HCT116 (cell line): Measurements from ENCODE around the gene SOCS1. TPM values are rescaled to one million over a fixed set of nuclear protein-coding genes. Genes with fewer than 3 reads are reported as not detected.

Experiments used
- ATAC-seq: fragments of 200-7000 bp; cut with Tn5 transposase; 2 replicates; pipeline ENCODE4 v1.9.1; 2020; ENCODE audit warnings: mild to moderate bottlenecking, moderate library complexity
- BruUV-seq: library from RNA; stranded (reverse); fragments of 400-500 nt; replicated peaks from 2 replicates; lab custom pipeline; 2021; lab: Mats Ljungman, UMichigan
- CTCF ChIA-PET: fragments of 300-600 bp; sonication (Branson Sonifier 250); formaldehyde crosslinking; loops from one replicate; lab custom pipeline; 2021; ENCODE audit warnings: antibody characterized with exemption; lab: Charles Lee
- POLR2A ChIA-PET: fragments of 300-600, 350-600 bp; sonication (Branson Sonifier 250); formaldehyde crosslinking; loops from one replicate; lab custom pipeline; 2021; ENCODE audit warnings: antibody characterized with exemption; lab: Charles Lee
- RAD21 ChIA-PET, 2 experiments: fragments of 300-600 bp; sonication (Branson Sonifier 250); formaldehyde crosslinking; loops; one replicate each; lab custom pipeline; 2023; ENCODE audit warnings: low total read pairs in 2 of 2; ENCODE audit not compliant: uncharacterized antibody in 2 of 2, unreplicated experiment in 2 of 2, low non-redundant PET in 1 of 2; lab: Charles Lee
- DNase-seq: peaks from one replicate; pipeline ENCODE4 v3.0.0-alpha.2; 2010; ENCODE audit warnings: low read depth, low spot score
- H2AFZ ChIP-seq: fragments of 200-600 bp; shearing (Covaris generic), sonication (generic); 2 replicates; pipeline ENCODE4 v1.6.1; 2017; ENCODE audit warnings: low read depth, mixed run types, mixed read lengths, antibody characterized with exemption, low read length; ENCODE audit not compliant: poor library complexity, severe bottlenecking
- H3K27ac ChIP-seq: 2 replicates; pipeline ENCODE4 v1.5.1; 2012; ENCODE audit warnings: low read depth, low read length
- H3K27me3 ChIP-seq: fragments of 200-600 bp; sonication (generic); 2 replicates; pipeline ENCODE4 v1.6.1; 2016; ENCODE audit warnings: mixed run types, low read length, mixed read lengths; ENCODE audit not compliant: insufficient read depth
- H3K36me3 ChIP-seq, 2 experiments: fragments of 200-500 bp in 1 of 2; fragments of 200-600 bp in 1 of 2; sonication (Bioruptor generic) in 1 of 2; sonication (generic) in 1 of 2; 2 replicates each; pipeline versions ENCODE4 v1.5.1 to v1.6.1; 2014 to 2016; ENCODE audit warnings: low read length in 2 of 2, inconsistent platforms in 1 of 2, mixed read lengths in 1 of 2, mixed run types in 1 of 2; ENCODE audit not compliant: insufficient read depth in 2 of 2, control insufficient read depth in 1 of 2
- H3K4me1 ChIP-seq, 2 experiments: fragments of 200-600 bp in 1 of 2; sonication (generic) in 1 of 2; 2 replicates each; pipeline versions ENCODE4 v1.5.1 to v1.6.1; 2012 to 2017; ENCODE audit warnings: low read length in 2 of 2, inconsistent platforms in 1 of 2, mild to moderate bottlenecking in 1 of 2, mixed read lengths in 1 of 2, mixed run types in 1 of 2, moderate library complexity in 1 of 2; ENCODE audit not compliant: insufficient read depth in 2 of 2, control insufficient read depth in 1 of 2
- H3K4me2 ChIP-seq: fragments of 200-600 bp; sonication (generic); 2 replicates; pipeline ENCODE4 v1.6.1; 2017; ENCODE audit warnings: mixed run types, low read length, mixed read lengths
- H3K4me3 ChIP-seq, 2 experiments: fragments of 200-600 bp in 1 of 2; sonication (generic) in 1 of 2; replicated peaks in 1 of 2; 2 replicates each; pipeline ENCODE4 v1.5.1; 2011 to 2016; ENCODE audit warnings: low read length in 2 of 2, control low read depth in 1 of 2, low read depth in 1 of 2, mild to moderate bottlenecking in 1 of 2, mixed read lengths in 1 of 2, mixed run types in 1 of 2
- H3K79me2 ChIP-seq: fragments of 200-600 bp; sonication (generic); 2 replicates; pipeline ENCODE4 v1.6.1; 2017; ENCODE audit warnings: mild to moderate bottlenecking, mixed run types, low read length, moderate library complexity, mixed read lengths; ENCODE audit not compliant: insufficient read depth
- H3K9ac ChIP-seq: fragments of 200-600 bp; sonication (generic); 2 replicates; pipeline ENCODE4 v1.6.1; 2016; ENCODE audit warnings: low read length, mixed read lengths
- H3K9me2 ChIP-seq: fragments of 200-600 bp; sonication (generic), shearing (Covaris generic); 2 replicates; pipeline ENCODE4 v1.6.1; 2017; ENCODE audit warnings: mixed run types, mild to moderate bottlenecking, moderate library complexity; ENCODE audit not compliant: insufficient read depth
- H3K9me3 ChIP-seq, 2 experiments: fragments of 200-500 bp in 1 of 2; fragments of 200-600 bp in 1 of 2; sonication (Bioruptor generic) in 1 of 2; sonication (generic) in 1 of 2; 2 replicates each; pipeline ENCODE4 v1.6.1; 2014 to 2017; ENCODE audit warnings: low read length in 2 of 2, mixed read lengths in 2 of 2, inconsistent platforms in 1 of 2, low read depth in 1 of 2, mild to moderate bottlenecking in 1 of 2, mixed run types in 1 of 2, moderate library complexity in 1 of 2; ENCODE audit not compliant: control insufficient read depth in 1 of 2, insufficient read depth in 1 of 2
- H4K20me1 ChIP-seq: fragments of 200-600 bp; sonication (generic), shearing (Covaris generic); 2 replicates; pipeline ENCODE4 v1.6.1; 2017; ENCODE audit warnings: mixed run types, mild to moderate bottlenecking, moderate library complexity; ENCODE audit not compliant: insufficient read depth
- CBX3 ChIP-seq: IDR thresholded peaks from 2 replicates; pipeline ENCODE4 v1.6.1; 2012; ENCODE audit warnings: low read depth
- ELF1 ChIP-seq: IDR thresholded peaks from 2 replicates; pipeline ENCODE4 v1.6.1; 2012; ENCODE audit warnings: low read depth, borderline replicate concordance
- EZH2 ChIP-seq: fragments of 200-600 bp; sonication (generic); IDR thresholded peaks from 2 replicates; pipeline ENCODE4 v1.6.1; 2017; ENCODE audit warnings: antibody characterized with exemption, mixed run types
- EZH2phosphoT487 ChIP-seq: fragments of 200-600 bp; IDR thresholded peaks from 2 replicates; pipeline ENCODE4 v1.6.1; 2018; ENCODE audit warnings: antibody characterized with exemption, borderline replicate concordance
- POLR2AphosphoS5 ChIP-seq: IDR thresholded peaks from 2 replicates; pipeline ENCODE4 v1.6.1; 2011; ENCODE audit warnings: mild to moderate bottlenecking, low read depth, low read length, moderate library complexity
- RAD21 ChIP-seq: IDR thresholded peaks from 2 replicates; pipeline ENCODE4 v1.6.1; 2012; ENCODE audit warnings: low read depth, mild to moderate bottlenecking
- SIN3A ChIP-seq: IDR thresholded peaks from 2 replicates; pipeline ENCODE4 v1.6.1; 2012; ENCODE audit warnings: low read depth
- SP1 ChIP-seq: IDR thresholded peaks from 2 replicates; pipeline ENCODE4 v1.6.1; 2012; ENCODE audit warnings: low read depth
- SRF ChIP-seq: IDR thresholded peaks from 2 replicates; pipeline ENCODE4 v1.6.1; 2012; ENCODE audit warnings: low read depth
- TCF7L2 ChIP-seq: IDR thresholded peaks from 2 replicates; pipeline ENCODE4 v1.7.0; 2011; ENCODE audit warnings: borderline replicate concordance, inconsistent platforms; ENCODE audit not compliant: insufficient read depth, insufficient read length; ENCODE audit errors: extremely low read depth
- YY1 ChIP-seq: IDR thresholded peaks from 2 replicates; pipeline ENCODE4 v1.6.1; 2011; ENCODE audit warnings: low read length, low read depth, moderate library complexity, mild to moderate bottlenecking; ENCODE audit not compliant: insufficient replicate concordance; ENCODE audit errors: extremely low read depth
- intact Hi-C: fragments of 100-400 bp; cut with micrococcal nuclease; formaldehyde crosslinking; loops from 2 replicates; pipeline ENCODE4 v1.10.0; 2022
- total RNA-seq: library from RNA; stranded (reverse); gene quantifications from one replicate; pipeline ENCODE4 v1.2.1, GENCODE V29; 2021; ENCODE audit not compliant: unreplicated experiment
- TF ChIP-seq, protein P1 (sequence below), 3 experiments: fragments of 200-600 bp in 1 of 3; sonication (generic) in 1 of 3; IDR thresholded peaks in 2 of 3; conservative IDR thresholded peaks in 1 of 3; 2 replicates each; pipeline ENCODE4 v1.5.1; 2012 to 2017; ENCODE audit warnings: low read depth in 2 of 3, low read length in 2 of 3, antibody characterized with exemption in 1 of 3, borderline replicate concordance in 1 of 3, control low read depth in 1 of 3, mild to moderate bottlenecking in 1 of 3, mixed read lengths in 1 of 3, mixed run types in 1 of 3, moderate library complexity in 1 of 3; ENCODE audit not compliant: insufficient read depth in 1 of 3
- TF ChIP-seq, protein P2 (sequence below): IDR thresholded peaks from 2 replicates; pipeline ENCODE4 v1.6.1; 2011; ENCODE audit warnings: mild to moderate bottlenecking, low read length, moderate library complexity; ENCODE audit not compliant: insufficient replicate concordance; ENCODE audit errors: extremely low read depth

The SOCS1 gene
- total RNA-seq, 1 experiment from 2014 or later: 4.9 TPM

DNA sequence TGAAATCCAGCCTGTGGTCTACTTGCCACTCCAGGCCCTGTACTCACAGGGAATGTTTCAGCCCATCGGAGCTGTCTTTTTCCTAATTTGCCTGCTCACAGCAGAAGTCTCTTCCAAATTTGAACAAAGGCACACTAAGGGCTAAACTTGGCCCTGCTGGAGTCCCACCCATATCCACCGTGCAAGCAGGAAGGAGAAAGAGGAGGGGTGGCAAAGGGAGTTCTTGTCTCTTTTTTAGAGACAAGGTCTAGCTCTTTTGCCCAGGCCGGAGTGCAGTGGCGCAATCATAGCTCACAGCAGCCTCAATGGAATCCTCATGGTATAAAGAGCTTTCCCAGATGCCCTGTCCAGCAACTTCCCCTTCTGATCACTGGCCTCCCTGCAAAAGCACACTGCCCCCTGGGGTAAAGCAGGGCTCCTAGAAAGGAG, 27.8 kb upstream of the SOCS1 start:
- no peaks in the 10 kb centered on the region for H4K20me1 ChIP-seq
- no peak overlapping the region for H3K4me3 ChIP-seq
- no peaks in the 10 kb centered on the region for H3K36me3 ChIP-seq
- no peak overlapping the region for H2AFZ ChIP-seq
- BruUV-seq: no TSS peak
- DNase-seq (no peak), ATAC-seq (no peak)
- H3K4me1 ChIP-seq: no peaks in the 10 kb centered on the region
- CTCF ChIA-PET: interaction anchor here (1.3 kb wide), 1 partner anchor 28 kb away, joined by 3 read pairs; the partner anchor contains the start of gene SOCS1
- intact Hi-C loops: no loop called here
- TF ChIP-seq EZH2: no peak
- TF ChIP-seq, protein P1, sequence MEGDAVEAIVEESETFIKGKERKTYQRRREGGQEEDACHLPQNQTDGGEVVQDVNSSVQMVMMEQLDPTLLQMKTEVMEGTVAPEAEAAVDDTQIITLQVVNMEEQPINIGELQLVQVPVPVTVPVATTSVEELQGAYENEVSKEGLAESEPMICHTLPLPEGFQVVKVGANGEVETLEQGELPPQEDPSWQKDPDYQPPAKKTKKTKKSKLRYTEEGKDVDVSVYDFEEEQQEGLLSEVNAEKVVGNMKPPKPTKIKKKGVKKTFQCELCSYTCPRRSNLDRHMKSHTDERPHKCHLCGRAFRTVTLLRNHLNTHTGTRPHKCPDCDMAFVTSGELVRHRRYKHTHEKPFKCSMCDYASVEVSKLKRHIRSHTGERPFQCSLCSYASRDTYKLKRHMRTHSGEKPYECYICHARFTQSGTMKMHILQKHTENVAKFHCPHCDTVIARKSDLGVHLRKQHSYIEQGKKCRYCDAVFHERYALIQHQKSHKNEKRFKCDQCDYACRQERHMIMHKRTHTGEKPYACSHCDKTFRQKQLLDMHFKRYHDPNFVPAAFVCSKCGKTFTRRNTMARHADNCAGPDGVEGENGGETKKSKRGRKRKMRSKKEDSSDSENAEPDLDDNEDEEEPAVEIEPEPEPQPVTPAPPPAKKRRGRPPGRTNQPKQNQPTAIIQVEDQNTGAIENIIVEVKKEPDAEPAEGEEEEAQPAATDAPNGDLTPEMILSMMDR (IDR thresholded peaks at IDR 0.05 in 2 of 3, conservative IDR thresholded peaks at IDR 0.05 in 1 of 3; ENCODE audit: borderline replicate concordance in 1 of 3, insufficient read depth in 1 of 3, low read depth in 2 of 3, low read length in 2 of 3): peak in 1 of 3 experiments; percentile 12; a peak in 1 of 6 replicates
- TF ChIP-seq YY1: no peak
- no peak overlapping the region for H3K9ac ChIP-seq
- POLR2A ChIA-PET: interaction anchor here (2.1 kb wide), 1 partner anchor 28 kb away, joined by 7 read pairs; the partner anchor contains the start of gene SOCS1
- H3K79me2 ChIP-seq: no peaks in the 10 kb centered on the region
- no peak overlapping the region for H3K4me2 ChIP-seq
- H3K9me2 ChIP-seq: no peaks in the 10 kb centered on the region
- RAD21 ChIA-PET: interaction anchor here in 1 of 2 experiments (0.6 kb wide), 1 partner anchor 48 kb away, joined by 3 read pairs; no protein-coding TSS in a partner anchor
- no peak overlapping the region for H3K27ac ChIP-seq
- peaks cover 3% of the 10 kb centered on the region; the same call in 1 of the 2 replicates for H3K27me3 ChIP-seq
- H3K9me3 ChIP-seq: no peaks in the 10 kb centered on the region

DNA sequence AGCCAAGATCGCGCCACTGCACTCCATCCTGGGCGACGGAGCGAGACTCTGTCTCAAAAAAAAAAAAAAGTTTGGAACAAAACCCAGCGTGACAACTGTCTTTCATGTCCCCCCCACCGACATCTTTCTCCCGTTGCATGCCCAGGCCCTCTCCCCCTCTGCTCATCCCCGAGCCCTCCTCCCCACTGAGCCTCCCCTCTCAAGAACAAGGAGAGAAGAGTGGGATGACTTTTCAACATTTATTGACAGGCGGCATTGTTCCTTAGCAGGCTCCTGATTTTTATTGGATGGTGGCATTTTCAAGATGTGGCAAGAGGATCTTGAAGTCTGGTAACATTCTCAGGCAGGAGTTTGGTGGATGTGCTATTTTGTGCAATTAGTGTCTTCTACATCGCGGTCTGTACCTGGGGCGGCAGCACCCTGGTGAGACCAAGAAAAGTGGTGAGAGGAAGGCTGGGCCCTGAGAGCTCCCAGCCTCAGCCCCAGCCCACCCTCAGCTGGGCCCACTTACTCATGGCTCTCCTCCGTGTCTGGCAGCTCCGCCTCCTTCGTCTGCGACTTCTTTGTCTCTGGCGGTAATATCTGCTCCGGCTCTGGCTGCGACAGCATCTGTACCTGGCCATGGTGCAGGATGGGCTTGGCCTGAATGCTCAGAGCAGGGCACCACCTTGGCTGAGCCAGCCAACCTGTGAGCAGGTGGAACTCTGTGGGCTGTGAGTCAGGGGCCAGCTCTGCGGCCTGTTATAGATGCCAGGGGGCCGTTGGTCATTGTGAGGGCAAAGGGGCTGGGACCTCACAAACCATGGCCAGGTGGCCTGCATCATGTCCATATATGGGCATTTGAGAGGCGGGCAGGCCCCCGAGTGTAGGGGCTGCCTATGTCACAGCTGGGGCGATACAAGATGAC, 24.9 kb upstream of the SOCS1 start, which contains the start of gene PRM1:
PRM1 (minus strand) TSS at position 715 of the 907 bp plus-strand sequence; CDS start at position 623, 92 bp downstream.
- Histone ChIP-seq H3K4me2 (no peak within 1 kb of the TSS), H3K9ac (no peak within 1 kb of the TSS), H3K27me3 (peaks cover 3% of the 10 kb centered on the region; the same call in 1 of the 2 replicates), H3K9me2 (no peaks in the 10 kb centered on the region), H3K4me1 (no peaks in the 10 kb centered on the region), H3K27ac (no peak within 1 kb of the TSS), H3K79me2 (no peaks in the 10 kb centered on the region), H4K20me1 (no peaks in the 10 kb centered on the region), H3K36me3 (no peaks in the 10 kb centered on the region), H2AFZ (no peak within 1 kb of the TSS), H3K4me3 (no peak within 1 kb of the TSS), H3K9me3 (no peaks in the 10 kb centered on the region)
- ChIA-PET CTCF (no interaction called here), RAD21 (no interaction called here), POLR2A (no interaction called here)
- BruUV-seq: no TSS peak
- ATAC-seq (no peak), DNase-seq (no peak)
- intact Hi-C loops: no loop called here
- TF ChIP-seq ELF1 (no peak), POLR2AphosphoS5 (no peak), YY1 (no peak), EZH2phosphoT487 (no peak), TCF7L2 (no peak), SRF (no peak), EZH2 (no peak), SIN3A (no peak), CBX3 (no peak), RAD21 (no peak), SP1 (no peak)
- TF ChIP-seq, protein P2, sequence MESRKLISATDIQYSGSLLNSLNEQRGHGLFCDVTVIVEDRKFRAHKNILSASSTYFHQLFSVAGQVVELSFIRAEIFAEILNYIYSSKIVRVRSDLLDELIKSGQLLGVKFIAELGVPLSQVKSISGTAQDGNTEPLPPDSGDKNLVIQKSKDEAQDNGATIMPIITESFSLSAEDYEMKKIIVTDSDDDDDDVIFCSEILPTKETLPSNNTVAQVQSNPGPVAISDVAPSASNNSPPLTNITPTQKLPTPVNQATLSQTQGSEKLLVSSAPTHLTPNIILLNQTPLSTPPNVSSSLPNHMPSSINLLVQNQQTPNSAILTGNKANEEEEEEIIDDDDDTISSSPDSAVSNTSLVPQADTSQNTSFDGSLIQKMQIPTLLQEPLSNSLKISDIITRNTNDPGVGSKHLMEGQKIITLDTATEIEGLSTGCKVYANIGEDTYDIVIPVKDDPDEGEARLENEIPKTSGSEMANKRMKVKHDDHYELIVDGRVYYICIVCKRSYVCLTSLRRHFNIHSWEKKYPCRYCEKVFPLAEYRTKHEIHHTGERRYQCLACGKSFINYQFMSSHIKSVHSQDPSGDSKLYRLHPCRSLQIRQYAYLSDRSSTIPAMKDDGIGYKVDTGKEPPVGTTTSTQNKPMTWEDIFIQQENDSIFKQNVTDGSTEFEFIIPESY: no peak
